ENCODE results near the gene SDK2. TPM values are rescaled to one million over a fixed set of nuclear protein-coding genes. Genes with fewer than 3 reads are reported as not detected.

Gene SDK2
- total RNA-seq, 1 donor from 2014 or later: 12.3 TPM

DNA sequence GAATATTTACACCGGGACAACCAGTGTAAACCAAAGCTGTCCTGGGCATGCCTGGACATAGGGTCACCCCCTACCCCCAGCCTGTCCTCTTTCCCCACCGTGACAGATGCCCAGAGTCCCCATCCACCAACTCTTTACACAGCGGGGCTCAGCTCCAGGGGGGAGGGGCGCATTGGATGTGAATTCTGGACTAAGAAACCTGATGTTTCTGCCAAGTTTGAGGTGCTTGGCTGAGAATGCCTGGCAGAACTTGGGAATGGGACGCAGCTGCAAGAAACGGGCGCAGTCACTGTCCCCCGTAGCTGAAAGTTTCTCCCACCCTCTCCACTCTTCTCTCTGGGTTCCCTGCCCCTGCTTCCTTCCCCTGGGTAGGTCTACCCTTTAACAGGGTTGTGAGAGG is 264.4 kb downstream of the SDK2 start:
- Mint-ChIP-seq H3K27me3 (ENCODE audit: unreplicated experiment) (peaks cover 2% of the 10 kb centered on the region), H3K4me1 (ENCODE audit: low read depth, unreplicated experiment) (peaks cover 3% of the 10 kb centered on the region), H3K9me3 (ENCODE audit: unreplicated experiment) (peaks cover 6% of the 10 kb centered on the region), H3K4me3 (ENCODE audit: unreplicated experiment) (no peak overlapping the region), H3K27ac (ENCODE audit: unreplicated experiment) (no peak overlapping the region), H3K36me3 (ENCODE audit: unreplicated experiment) (no peaks in the 10 kb centered on the region)
- TF ChIP-seq, protein P1, sequence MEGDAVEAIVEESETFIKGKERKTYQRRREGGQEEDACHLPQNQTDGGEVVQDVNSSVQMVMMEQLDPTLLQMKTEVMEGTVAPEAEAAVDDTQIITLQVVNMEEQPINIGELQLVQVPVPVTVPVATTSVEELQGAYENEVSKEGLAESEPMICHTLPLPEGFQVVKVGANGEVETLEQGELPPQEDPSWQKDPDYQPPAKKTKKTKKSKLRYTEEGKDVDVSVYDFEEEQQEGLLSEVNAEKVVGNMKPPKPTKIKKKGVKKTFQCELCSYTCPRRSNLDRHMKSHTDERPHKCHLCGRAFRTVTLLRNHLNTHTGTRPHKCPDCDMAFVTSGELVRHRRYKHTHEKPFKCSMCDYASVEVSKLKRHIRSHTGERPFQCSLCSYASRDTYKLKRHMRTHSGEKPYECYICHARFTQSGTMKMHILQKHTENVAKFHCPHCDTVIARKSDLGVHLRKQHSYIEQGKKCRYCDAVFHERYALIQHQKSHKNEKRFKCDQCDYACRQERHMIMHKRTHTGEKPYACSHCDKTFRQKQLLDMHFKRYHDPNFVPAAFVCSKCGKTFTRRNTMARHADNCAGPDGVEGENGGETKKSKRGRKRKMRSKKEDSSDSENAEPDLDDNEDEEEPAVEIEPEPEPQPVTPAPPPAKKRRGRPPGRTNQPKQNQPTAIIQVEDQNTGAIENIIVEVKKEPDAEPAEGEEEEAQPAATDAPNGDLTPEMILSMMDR (IDR thresholded peaks at IDR 0.05; ENCODE audit: partially characterized antibody, unreplicated experiment): no peak
- DNase-seq: no peak

DNA sequence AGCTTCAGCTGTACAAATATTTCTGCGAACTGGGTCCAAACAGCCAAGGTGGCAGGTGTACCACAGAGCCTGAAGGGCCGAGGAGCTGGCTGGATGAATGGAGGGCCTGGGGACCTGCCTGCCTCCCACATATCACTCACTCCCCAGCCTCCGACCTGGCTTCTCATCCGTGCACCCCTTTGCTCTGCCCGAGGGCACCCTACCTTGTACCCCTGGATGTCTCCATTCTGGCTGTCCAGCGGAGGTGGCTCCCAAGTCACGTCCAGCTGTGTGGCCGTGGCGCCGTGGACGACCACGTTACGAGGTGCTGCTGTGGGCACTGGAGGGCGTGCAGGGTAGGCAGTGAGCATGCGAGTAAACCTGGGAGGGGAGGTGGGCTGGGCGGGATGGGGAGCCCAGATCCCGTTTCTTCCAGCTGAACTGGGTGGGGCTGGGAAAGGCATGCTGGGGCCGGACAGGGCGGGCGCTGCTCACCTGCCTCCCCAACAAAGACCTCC is 265.2 kb downstream of the SDK2 start:
- H3K9me3 Mint-ChIP-seq (ENCODE audit: unreplicated experiment): peaks cover 6% of the 10 kb centered on the region
- no peak for DNase-seq
- peaks cover 3% of the 10 kb centered on the region for H3K4me1 Mint-ChIP-seq (ENCODE audit: low read depth, unreplicated experiment)
- TF ChIP-seq, protein P1 (IDR thresholded peaks at IDR 0.05; ENCODE audit: partially characterized antibody, unreplicated experiment): no peak
- no peaks in the 10 kb centered on the region for H3K36me3 Mint-ChIP-seq (ENCODE audit: unreplicated experiment)
- peaks cover 2% of the 10 kb centered on the region for H3K27me3 Mint-ChIP-seq (ENCODE audit: unreplicated experiment)
- H3K27ac Mint-ChIP-seq (ENCODE audit: unreplicated experiment): no peak overlapping the region
- H3K4me3 Mint-ChIP-seq (ENCODE audit: unreplicated experiment): no peak overlapping the region

DNA sequence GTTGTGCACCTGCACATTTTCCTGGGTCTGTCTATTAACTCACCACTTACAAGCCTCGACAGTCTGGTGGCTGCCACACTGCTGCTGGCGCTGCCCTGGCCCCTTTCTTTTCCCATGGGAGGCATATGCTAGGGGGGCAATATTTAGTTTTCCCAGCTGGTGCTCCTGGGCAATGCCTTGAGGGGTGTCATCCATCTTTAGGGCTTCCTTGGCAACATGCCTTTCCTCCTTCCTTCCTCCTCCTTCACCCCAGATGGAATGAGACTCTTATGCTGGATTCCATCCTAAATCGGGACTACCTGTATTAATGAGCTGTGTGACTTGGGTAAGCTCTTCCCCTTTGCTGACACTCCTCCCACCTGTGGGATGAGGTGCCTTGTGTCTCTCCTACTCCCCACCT is 267.6 kb downstream of the SDK2 start:
- Mint-ChIP-seq H3K4me3 (ENCODE audit: unreplicated experiment) (no peak overlapping the region), H3K27me3 (ENCODE audit: unreplicated experiment) (peaks cover 4% of the 10 kb centered on the region), H3K36me3 (ENCODE audit: unreplicated experiment) (no peaks in the 10 kb centered on the region), H3K9me3 (ENCODE audit: unreplicated experiment) (peaks cover 6% of the 10 kb centered on the region), H3K4me1 (ENCODE audit: low read depth, unreplicated experiment) (peaks cover 3% of the 10 kb centered on the region), H3K27ac (ENCODE audit: unreplicated experiment) (no peak overlapping the region)
- TF ChIP-seq, protein P1 (IDR thresholded peaks at IDR 0.05; ENCODE audit: partially characterized antibody, unreplicated experiment): no peak
- no peak for DNase-seq

DNA sequence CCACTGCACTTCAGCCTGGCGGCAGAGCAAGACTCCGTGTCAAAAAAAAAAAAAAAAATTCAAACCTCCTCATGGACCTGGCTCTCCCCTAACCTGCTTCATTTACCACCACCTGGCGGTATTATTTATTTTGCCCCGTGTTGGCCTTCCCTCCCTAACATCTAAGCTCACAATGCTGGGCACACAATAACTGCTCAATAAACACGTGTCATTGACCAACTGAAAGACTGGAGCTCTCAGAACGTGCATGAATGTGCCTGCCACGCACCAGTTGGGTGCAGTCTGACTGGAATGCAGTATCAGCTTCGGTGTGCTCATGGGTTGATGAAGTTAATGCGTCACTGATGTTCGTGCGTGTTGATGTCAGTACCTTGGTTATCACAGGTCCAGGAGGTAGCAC is 268.1 kb downstream of the SDK2 start:
- no peak overlapping the region for H3K4me3 Mint-ChIP-seq (ENCODE audit: unreplicated experiment)
- TF ChIP-seq, protein P1 (IDR thresholded peaks at IDR 0.05; ENCODE audit: partially characterized antibody, unreplicated experiment): no peak
- DNase-seq: no peak
- H3K36me3 Mint-ChIP-seq (ENCODE audit: unreplicated experiment): no peaks in the 10 kb centered on the region
- peaks cover 6% of the 10 kb centered on the region for H3K9me3 Mint-ChIP-seq (ENCODE audit: unreplicated experiment)
- no peak overlapping the region for H3K27ac Mint-ChIP-seq (ENCODE audit: unreplicated experiment)
- H3K4me1 Mint-ChIP-seq (ENCODE audit: low read depth, unreplicated experiment): peaks cover 3% of the 10 kb centered on the region
- H3K27me3 Mint-ChIP-seq (ENCODE audit: unreplicated experiment): peaks cover 2% of the 10 kb centered on the region

DNA sequence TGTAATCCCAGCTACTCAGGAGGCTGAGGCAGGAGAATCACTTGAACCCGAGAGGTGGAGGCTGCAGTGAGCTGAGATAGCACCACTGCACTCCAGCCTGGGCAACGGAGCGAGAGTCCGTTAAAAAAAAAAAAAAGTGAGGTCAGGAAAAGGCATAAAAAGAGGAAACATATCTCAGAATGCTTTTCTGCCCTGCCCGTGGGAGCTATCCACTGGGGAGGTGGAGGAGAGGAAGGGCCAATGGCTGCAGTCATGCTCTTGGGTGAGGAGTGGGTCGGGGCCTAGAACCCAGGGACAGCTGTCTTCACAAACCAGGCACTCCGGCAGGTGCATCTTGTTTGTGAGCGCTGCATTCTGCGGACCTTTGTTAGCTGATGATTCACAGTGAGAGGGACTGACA is 272.4 kb downstream of the SDK2 start:
- Mint-ChIP-seq H3K9me3 (ENCODE audit: unreplicated experiment) (peaks cover 10% of the 10 kb centered on the region), H3K4me1 (ENCODE audit: low read depth, unreplicated experiment) (peaks cover 16% of the 10 kb centered on the region), H3K27ac (ENCODE audit: unreplicated experiment) (no peak overlapping the region), H3K27me3 (ENCODE audit: unreplicated experiment) (peaks cover 8% of the 10 kb centered on the region), H3K4me3 (ENCODE audit: unreplicated experiment) (no peak overlapping the region), H3K36me3 (ENCODE audit: unreplicated experiment) (no peaks in the 10 kb centered on the region)
- TF ChIP-seq, protein P1 (IDR thresholded peaks at IDR 0.05; ENCODE audit: partially characterized antibody, unreplicated experiment): no peak
- no peak for DNase-seq

Data from glutamatergic neuron (in vitro differentiated cells).